NCI-H128 (cell line): Measurements from ENCODE around the gene LSAMP.

Source experiments
- DNase-seq: peaks from one replicate; lab custom pipeline; 2025; ENCODE audit not compliant: unreplicated experiment; lab: John Stamatoyannopoulos, UW

The LSAMP gene

DNA sequence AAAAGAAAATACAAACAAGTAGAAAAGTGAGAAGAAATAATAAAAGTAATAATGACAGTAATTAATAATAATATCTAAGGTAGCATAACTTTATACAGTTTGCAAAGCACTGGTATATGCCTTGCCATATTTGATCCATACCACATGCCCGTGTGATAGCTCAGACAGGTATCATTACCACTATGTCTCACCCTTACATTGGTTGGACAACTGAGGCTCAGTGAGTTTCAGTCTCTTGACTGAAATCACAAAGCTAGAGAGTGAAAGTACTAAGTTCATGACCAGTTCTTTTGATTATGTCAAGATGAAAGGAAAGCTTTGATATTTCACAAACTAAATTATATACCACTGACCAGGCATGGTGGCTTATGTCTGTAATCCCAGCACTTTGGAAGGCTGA lies 413.1 kb downstream of the LSAMP start:
- DNase-seq: no peak

DNA sequence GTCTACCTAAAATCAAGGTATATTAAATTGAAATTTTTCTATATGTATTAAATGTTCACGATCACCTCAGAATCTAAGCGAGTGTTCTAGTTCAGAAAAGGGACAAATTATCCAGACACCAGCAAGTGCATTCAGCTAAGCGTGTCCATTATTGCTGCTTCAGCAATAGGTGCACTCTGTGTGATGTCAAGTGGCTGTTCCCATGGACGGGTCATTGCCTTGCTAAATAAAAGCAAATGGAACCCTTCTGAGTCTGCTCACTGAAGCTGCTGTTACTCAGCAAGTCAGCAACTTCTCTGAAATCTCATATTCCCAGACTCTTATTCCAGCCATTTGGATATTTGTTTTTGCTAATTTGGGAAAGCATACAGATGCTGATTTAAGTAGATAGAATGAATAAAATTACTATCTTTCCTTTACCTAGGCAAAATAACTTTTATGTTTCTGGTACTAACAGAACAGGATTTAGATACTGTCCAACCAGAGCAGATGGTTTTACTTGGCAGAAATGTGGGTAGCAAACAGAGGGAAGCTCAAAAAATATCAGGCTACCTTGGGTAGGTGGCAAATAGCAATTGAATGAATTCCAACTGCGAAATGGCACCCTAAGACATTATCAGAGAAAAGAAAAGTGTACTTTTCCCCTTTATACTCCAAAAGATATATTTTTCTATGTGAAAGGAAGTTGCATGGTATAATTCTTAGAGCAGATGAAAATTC lies 415.0 kb downstream of the LSAMP start:
- no peak for DNase-seq

DNA sequence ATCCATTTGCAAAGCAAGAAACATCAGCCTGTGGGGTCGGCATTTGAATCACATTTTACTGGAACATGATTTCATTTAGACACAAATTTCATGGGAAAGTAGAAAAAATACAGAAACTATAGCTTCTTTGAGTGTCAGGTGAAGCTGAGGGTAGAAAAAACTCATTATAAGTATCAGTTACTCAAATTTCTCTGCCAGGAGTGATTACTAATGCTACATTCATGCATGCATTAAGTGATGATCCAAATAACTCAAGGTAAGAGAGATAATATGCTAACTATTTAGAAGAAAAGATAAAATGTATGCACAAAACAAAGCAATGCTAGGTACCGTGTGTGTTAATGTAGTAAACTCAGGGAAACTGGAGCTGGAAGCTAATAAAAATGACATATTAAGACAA lies 416.0 kb downstream of the LSAMP start:
- DNase-seq: no peak

DNA sequence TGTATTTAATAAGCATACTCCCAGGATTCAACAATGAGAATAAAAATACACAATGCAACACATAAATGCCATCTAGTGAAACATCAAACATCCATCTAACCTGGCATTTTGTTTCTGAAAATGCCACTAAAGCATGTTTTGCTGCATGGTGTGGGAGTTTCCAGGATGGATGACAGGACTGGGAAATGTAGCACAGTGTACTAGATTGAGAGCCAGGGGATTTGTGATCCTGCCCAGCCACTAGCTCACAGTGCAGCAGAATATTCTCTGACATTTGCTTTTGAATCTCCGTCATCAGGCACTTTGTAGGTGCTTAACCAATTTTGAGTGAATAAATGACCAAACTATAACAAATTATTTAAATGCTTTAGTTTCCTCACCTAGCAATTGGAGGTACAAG lies 417.1 kb downstream of the LSAMP start:
- no peak for DNase-seq

DNA sequence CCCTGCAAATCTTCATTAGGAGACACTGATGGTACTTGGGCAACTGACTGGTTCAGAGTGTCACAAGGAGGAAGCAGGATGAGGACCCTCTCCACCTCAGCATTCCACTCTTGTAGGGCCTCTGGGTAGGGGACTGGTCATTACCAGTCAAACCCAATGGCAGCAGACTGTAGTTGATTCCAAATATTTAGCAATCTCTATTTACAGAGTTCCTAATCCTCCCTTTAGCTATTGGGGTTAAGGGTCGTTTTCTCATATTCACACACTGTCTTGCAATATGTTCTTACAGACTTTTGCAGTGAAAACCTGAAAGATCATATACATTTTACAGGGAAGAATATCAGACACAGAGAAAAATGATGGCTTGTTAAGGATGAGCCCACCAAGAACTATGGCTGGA lies 424.3 kb downstream of the LSAMP start:
- DNase-seq: no peak

DNA sequence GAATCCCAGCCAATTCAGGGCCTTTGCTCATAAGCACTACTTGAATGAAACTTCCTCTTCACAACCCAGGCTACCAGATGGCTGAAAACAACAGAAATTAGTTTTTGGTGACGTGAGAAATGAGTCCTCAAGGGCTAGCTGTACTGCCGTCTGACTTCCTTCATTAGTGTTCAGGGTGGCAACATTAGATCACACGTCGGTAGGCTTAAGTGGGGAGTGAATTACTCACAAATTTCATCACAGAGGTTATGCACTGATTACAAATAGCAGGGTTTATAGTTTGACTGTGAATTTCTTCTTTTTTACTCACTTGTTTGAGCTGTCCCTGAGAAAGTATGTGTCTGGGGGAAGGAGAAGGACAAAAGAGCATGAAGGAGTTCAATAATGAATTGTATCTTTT lies 424.8 kb downstream of the LSAMP start:
- no peak for DNase-seq

DNA sequence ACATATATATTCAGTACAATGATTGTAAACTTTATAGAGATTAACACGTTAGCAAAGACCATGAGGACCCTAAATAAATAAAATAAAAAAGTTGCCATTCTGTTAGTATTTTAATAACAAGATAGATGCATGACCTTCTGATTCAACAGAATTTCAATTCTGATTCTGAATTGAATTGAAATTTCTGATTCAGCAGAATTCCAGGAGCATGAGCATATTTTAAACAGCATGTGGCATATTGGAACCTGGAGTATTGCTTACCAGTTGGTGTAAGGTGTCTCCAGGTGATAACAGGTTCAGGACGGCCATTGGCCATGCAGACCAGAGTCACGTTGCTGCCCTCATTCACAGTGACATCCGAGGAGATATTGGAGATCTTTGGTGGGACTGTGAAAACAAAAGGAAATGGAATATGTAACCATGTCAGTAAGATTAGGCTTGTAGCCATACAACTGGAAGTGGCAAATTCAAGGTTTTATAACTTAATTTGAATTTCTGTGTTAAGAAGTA lies 426.0 kb downstream of the LSAMP start:
- DNase-seq: no peak

DNA sequence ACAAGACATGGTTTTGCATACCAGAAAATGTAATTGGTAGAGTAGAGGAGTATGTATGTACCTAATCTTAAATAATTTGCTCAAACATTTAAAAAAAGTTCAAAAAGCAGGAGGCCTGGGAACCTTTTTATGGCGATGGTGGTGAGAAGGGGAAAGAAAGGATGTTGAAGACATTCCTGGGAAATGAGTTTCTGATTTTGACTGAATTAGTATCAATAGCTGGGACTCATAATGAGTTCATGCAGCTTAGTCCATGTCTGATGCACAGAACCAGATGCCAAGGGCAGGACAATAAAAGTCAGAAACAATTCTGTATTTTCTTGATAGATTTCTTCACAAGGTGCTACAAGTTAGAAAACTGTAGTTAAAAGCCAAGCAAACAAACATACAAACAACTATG lies 426.6 kb downstream of the LSAMP start:
- DNase-seq: no peak

DNA sequence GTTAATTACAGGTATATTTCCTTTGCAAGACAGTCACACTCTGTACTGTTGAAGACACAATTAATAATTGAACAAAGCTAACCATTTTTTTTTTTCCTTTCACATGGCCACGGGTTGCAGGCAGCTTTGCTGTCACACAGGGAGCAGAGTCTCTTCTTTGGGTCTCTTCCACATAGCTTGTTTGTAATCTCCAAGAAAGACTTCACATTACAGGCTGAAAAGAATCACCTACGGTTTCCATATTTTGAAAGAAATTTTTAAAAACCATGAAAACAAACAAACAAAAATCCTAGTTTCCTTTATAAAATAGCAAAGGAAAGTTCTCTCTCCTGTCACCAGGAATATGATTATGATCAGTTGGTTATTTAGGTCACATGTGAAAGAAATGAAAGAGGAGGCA lies 429.4 kb downstream of the LSAMP start:
- DNase-seq: no peak

DNA sequence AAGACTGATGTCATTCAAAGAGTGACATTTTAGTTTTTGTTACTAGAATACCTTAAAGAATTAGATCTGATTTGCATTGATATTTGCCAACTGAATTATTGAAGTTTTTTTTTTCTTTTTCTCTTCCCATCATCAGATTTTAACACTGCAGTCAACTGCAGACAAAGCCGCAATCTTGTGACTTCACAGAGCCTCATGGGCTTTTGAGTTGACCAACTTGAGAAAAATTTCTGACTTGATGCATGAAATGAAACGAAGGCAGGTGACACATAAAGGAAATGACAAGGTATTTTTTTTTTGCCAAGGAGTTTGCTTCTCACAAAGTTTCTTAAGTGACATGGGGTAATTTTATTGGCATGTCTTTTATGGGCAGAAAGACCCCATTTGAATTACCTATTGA lies 438.3 kb downstream of the LSAMP start:
- no peak for DNase-seq

DNA sequence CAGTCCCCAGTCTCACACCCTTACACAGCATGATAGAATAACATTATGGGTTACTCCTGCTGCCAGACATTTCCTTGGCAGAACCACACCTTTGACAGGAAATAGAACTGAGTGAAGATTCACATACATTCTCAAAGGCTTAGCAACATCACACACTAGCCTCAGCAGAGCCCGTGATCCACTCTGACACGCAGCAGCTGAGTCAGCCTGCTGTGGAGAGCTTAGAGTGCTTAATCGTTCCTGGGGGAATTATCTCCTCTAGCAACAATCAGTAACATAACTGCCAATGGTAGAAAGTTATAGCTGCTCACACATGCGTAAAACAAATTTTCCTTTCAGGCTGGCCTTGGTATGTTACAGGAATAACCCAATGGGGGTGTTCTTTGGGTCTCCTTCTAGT lies 439.9 kb downstream of the LSAMP start:
- DNase-seq: peak; percentile 20

DNA sequence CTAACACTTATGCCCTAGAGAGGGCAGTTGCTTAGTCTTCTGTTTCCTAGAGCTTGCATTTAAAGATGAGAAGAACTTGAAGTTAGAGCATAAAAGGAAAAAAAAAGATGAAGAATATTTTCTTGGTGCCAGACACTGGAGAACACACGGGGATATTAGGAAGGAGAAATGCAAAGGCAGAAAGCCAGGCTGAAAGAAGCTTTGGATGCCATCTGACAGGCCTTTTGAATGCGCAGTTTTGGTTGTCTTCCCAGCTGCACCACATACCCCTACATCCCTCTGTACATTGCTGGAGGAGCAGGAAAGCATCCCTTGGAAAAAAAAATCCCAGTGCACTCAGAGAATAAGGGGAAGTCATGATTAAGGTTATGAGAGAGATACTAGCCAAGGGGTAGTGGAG lies 443.1 kb downstream of the LSAMP start:
- DNase-seq: no peak

DNA sequence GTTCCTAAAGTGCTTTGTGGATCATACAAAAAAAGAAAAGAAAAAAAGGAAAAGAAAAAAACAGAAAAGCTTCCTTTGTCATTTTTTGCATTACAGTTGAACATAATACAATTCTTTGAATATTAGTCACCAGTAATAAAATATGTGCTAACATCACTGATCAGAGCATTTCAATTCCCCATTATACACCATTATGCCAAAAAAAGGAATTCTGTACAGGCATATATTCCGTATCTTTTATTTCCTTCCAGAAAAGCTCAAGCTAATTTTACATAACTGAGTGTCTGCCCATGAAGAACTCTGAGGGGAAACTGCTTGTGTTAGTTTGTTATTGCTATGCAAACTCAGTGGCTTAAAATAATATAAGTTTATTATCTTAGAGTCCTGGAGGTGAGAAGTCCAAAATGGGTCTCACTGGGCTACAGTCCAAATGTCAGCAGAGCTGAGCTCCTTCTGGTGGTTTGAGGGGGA lies 444.1 kb downstream of the LSAMP start:
- DNase-seq: no peak

DNA sequence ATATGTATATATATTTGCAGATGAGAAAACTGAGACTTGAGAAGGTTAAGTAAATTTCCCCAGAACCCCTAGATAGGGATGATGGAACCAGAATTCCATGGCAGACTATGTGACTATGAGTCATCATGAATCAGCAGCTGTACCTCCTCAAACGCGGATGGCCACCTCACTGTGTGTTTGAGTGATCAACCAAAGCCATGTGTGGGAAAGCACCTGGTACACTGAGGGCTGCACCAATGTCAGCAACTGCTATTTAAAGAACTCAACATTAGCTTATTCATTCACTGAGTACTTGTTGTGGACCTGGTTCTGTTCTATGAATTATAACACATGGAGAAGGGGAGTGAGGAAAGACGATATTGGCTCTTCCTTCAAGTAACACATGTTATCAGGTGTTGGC lies 445.0 kb downstream of the LSAMP start:
- DNase-seq: no peak

DNA sequence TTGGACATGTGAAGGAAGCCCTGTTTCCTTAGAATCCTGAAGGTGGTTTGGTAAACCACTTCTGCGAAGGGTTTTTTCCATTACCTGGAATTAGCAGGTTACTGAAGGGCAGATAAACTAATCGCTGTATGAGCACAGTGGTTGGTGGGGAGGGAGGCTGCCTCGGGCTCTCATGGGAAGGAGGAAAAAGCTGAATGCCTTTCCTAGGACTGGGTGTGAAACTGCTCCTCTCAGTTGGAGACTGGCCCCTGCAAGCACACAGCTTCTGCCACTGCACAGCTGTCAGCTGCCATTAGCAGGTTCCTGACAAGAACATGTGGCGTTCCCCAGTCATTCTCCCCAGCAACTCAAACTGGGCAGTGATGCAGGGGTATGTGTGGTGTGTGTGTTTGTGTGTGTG lies 445.7 kb downstream of the LSAMP start:
- DNase-seq: no peak

DNA sequence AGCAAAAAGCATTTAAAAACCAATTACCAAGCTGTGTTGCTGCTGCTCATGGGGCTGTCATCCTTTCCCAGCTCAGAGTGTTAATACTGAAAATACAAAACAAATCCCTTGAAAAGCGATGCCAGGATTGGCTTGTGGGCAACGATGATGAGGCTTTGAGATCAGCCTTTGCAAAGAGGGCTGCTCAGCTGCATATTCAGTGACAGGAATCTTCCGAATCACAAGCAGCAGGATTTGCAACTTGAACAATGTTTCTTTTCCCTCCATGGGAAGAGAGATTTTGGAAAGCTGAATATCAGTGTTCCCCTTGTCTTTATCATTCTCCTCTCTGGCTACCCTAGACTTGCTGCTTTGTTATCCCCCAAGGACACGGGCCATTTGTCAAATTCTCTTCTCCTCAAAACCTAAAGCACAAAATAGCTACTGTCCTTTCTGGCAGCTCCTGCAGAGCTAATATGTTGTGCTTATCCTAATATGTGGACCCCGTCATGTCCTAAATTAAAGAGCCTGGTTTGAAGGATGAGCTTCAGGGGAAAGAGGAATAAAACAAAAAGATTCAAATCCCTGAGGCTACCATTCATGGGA lies 446.2 kb downstream of the LSAMP start:
- no peak for DNase-seq

DNA sequence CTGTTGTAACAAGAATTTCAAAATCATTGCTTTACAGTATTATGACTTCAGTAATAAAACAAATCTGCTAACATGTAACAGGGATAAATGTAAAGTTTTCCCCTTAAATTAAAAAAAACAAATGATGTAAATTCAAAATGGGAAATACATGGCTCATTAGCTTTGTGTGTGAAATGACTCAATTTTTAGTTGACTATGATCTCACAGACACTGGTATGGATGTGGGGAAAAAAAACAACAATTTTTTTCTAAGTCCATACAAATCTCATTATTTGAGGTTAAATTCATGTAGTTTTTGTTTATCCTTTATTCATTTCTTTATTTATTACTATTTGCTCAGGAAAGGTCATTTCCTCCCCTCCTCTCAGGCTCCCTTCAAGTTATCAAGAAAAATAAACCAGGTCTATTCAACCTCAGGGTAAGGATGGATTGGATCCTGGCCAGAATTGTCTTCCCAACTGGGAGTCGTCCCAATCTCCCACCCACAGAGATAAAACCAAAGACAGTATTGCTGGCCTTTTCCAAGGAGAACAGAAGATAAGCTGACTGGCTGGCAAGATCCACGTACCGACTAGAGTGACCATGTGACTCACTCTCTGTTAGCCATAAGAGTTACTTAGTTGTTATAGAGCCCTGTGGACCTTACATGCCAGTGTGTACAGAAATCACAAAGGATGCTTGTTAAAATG lies 448.7 kb downstream of the LSAMP start:
- no peak for DNase-seq

DNA sequence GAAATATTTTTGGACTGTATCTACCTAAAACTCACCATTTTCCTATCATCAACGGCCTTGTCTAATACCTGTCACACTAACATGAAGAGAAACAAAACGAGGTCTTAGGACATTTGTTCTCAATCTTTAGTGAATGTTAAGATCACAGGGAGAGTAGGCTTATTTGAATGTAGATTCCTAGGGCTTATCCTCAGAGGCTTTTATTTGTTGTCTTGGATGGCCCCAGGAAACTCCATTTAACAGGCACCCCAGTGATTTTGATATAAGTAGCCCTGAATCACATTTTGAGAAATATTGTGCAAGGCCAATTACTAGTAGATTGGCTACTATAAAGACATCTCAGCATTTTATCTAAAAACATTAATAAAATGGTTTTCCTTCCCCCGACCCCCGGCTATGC lies 454.6 kb downstream of the LSAMP start:
- no peak for DNase-seq

DNA sequence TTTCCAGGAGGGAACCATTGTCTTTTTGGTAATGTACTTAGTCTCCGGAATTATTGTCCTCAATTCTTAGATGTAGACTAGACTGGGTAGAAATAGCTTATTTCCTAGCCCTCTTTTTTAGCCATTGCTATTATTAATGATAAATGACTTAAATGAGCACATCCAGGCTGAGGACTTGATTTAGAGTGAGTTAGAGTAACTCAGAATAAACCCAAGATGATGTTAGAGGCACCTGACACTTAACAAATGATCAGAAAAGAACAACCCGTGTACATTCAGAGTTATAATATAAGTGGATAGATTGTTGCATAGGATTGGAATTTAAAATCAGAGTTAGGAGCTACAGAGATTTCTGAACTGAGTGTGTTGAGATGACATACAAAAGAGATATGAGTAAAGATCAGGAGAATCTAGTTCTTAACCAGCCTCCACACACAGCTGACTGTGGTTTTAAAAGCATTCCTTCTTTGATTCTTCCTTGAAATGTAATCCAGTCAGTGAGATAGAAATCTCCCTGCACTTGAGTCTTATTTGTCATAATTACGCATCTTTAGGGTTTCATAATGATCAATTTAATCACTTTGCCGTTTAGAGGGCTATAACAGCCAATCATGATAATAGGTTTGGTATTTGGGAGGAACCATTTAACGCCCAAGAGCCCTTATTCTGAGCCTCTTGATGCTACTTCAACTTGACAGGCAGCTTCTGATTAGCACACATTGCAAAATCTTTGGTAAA lies 455.4 kb downstream of the LSAMP start:
- no peak for DNase-seq

DNA sequence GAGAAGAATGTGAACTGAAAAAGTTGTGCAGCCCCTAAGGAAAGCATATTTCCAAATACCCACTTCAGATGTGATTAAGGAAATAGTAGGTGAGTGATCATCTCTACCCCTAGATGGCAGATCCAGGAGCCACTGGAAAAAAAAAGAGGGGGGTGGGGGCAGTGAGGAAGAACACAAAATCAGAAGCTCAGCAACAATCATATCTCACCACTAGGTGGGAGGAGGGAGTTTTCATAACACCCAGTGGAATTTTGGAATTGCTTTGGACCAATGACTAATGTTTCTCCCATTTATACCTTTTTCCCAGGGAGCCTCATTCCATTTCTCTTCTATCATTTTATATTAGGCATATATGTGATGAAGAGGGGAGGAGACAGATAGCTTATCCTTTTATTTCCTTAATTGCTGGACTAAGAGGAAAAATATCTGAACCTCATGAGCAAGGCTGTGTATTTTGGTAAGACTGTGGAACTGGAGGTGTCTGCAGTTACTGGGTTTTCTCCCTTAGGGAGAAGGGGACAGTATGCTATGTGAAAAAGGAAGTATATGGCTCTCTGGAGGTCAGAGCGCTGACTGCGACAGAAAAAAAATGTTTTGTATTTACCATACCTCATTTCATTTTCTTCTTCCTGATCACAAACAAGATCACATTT lies 458.6 kb downstream of the LSAMP start:
- DNase-seq: no peak

DNA sequence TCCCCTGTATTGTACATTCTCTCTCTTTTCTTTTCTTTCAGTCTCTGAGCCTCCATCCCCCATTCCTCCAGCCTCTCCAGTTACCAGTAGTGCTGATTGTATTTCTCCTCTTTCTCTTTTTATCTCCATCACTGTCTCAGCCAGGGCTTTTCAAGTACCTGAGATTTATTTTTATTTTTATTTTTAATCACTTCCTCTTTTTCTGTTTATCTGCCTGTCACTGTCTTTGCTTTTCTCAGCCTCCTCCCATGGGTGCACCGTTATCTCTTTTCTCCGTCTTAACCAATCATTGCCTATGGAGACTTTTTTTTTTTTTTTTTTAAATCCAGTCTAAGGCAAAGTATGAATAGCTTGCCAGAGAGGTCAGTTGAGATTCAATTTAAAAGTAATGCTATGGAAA lies 462.7 kb downstream of the LSAMP start:
- DNase-seq: no peak
